ENCODE data around the gene STN1.

Gene STN1

DNA sequence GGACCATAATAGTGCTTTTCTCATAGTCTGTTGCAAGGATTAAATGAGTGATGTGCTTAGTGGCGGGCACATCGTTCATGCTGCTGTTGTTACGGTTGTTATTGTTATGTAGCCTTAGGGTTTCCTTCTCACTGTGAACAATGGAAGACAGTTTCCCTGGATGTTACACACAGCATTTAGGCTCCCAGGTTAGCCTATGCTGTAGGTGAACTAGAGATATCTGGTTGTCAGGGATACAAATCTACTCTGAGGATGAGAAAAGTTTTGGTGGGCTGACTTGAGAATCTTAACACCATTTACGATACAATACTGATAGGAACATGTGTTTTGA, 77.3 kb downstream of the STN1 start:
- DNase-seq = no peak

DNA sequence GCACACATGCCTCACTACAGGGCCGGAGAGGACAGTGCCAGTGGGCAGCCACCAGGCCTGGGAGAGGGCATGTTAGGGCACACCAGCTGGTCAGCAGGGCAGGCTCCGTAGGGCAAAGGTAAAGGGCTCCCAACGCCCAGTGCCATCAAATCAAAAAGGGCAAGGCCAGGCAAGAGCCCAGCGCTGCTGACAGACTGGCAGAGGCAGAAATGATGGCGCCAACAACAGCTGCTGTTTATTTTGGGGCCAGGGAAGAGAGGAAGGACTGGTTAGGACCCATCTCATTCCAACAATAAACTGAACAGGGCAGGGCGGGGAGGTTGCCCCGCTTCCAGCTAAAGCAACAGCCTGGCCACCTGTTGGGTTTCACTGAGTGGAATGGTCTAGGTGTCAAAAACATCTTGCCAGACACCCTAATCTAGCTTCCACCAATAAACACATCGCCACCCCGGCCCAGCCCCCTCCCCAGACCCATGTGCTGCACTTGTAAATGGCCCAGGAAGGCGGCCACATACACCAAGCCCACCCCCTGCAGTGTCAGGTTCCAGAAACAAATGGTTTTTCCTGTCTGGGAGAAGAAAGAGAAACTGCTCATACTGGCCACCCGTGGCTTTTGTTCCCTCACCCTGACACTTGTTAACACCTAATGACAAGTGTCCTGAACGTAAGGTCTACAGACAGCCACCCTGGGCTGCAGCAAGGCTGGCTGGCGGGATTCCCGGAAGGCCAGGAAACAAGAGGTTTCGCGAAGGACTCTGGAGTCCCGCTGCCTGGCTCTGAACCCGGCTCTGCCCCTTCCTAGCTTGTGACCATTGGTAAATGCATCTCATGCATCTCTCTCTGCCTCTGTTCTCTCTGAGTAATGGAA, 77.9 kb downstream of the STN1 start:
- DNase-seq = no peak

DNA sequence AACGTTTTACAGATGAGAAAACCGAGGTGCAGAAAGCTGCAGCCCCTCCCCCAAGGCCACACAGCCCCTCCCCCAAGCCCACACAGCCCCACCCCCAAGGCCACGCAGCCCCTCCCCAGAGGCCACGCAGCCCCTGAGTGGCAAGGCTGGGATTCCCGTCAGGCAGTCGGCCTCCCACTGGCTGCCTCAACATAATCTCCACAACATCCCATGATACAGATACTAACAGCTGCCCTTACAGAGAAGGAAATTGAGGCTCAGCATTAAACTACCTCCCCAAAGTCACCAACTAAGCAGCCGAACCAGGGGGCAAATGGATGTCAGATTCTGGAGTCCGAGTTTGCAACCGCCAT, 78.5 kb downstream of the STN1 start:
- no peak for DNase-seq

DNA sequence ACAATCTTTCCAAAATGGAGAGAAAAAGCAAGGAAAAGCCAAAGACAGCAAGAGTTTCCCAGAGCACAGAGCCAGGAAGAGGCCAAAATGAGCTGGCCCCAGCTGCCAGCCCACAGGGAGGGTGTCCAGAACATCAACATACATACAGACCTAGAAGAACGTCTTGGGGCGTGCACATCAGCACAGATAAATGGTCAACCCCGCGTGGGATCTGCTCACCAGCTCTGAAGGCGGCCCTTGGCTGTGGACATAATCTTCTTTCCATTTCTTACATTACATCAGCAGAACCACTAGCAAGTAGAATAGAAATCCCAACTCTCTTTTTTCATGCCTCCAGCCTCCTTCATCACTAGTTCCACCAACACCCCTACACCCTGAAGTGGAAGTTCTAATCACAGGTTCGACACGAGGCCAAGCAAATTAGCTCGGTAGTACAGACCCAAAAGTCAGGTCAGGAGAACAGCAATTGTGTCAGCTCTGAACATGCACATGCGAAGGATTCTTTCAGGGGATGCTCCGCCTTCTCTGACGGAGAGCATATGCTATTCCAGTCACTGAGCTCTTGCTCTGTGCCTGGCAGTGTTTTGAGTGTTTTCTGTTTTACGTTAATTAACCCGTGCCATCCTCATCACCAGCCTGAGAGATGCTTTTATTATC, 79.0 kb downstream of the STN1 start:
- DNase-seq = no peak

DNA sequence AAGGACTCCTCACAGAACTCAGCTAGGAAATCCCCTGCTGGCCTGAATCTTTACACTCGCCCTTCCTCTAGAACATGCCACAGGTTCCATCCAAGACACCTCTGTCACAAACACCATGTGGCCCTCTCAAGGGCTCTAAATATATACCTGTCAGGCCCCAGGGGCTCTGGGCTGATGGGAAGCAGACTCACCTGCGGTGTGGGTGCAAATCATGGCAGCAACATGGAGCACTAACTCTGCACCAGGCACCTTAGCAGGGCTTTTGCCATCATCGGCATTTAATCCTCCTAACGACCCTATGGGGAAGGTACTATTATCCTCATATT, 80.0 kb downstream of the STN1 start:
- DNase-seq = no peak

DNA sequence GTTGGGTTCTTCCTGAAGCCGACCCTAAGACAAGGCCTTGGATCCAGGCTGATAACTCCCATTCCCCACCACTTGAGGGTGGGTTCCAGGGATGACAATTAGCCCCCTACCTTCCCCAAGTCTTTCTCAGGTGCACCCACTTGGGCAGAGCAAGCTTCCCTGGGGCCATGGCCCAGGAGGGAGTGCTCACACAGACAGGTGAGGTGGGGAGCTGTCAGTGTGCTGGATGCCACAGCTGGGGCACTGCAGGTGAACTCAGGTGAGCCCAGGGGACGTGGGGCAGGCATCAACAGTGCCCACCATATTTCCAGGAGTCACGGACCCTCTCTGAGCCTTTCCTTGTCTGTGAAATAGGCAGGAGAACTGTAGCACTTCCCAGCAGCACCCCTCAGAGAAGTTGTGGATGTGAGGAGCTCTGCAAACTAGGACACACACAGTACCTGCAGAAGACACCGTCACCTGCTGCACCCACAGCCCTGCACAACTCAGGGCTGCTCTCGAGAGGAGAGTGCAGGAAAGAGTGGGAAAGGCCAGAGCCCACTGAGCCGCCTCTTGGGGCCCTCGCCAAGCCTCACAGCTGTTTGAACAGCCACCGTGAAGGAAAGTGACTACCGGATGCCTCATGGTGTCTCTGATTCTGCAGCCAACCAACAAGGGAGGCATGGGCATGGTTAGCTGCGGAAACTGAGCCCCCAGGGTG, 80.5 kb downstream of the STN1 start:
- DNase-seq = no peak

DNA sequence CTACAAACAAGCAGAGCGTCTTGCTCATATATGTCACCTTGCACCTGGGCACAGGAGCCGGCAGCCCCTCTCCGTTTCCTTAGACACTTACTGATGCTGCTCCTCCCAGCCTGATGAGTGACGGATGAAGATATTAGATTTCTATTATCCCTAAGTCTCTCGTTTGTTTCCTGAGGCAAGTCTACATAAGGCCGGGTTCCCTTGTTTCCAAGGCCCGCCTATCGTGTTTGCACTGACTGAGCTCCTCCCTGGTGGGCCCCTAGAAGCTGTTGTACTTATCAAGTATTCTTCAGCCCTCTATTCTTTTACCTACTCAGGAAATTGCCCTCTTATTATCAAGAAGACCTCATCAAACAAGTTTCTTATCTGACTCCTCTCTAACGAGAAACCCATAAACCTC, 81.1 kb downstream of the STN1 start:
- DNase-seq = no peak

DNA sequence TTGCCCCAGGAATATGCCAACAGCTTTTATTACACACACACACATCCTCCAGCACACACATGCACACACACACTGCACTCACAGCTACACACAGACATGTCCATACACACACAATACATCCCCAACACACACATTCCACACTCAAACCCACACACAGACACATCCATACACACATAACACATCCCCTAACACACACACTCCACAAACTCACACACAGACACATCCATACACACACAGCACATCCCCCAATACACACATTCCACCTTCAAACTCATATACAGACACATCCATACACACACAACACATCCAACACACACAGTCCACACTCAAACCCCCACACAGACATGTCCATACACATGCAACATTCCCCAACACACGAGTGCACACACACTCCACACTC, 81.7 kb downstream of the STN1 start:
- no peak for DNase-seq

DNA sequence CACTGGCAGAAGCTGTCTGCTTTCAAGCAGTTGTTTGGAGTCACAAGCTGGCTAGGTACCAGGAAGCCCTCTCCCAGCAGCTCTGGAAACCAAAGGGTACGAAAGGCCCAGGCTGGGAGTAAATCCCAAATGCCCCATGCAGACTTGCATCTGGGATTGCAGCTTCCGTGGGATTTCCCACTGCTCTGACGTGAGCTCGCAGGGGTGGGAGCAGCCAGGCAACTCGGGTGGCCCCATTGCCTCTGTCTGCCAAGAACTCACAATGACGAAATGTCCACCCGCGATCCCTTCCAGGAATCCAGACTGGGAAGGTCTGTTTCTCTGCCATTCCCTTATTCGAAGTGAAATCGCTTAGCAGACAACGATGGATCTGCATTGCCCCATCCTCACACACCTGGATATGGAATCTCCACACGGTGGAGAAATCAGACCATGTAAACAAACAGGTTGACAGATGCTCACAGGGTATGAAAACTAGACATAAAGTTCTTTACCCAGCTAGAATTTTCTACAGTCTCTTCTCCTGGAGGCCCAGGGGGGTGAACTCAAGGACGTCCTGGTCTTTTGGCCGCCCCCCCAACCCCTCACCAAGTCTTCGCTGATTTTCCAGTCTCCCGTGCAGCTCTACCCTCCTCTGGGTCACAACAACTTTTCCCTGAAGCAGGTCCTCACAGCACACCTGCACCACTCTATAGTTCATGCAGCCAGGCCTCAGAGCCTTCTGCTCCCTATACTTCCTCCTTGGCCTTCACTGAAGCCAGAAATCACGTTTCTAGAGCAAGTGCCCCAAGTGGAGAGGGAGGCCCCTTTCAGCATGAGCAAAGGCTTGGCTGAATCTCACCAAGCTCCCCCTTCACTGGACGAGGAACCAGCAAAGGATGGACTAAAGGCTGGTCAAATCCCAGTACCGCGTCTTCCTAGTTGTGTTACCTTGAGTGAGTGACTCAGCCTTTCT, 82.6 kb downstream of the STN1 start:
- DNase-seq = no peak

DNA sequence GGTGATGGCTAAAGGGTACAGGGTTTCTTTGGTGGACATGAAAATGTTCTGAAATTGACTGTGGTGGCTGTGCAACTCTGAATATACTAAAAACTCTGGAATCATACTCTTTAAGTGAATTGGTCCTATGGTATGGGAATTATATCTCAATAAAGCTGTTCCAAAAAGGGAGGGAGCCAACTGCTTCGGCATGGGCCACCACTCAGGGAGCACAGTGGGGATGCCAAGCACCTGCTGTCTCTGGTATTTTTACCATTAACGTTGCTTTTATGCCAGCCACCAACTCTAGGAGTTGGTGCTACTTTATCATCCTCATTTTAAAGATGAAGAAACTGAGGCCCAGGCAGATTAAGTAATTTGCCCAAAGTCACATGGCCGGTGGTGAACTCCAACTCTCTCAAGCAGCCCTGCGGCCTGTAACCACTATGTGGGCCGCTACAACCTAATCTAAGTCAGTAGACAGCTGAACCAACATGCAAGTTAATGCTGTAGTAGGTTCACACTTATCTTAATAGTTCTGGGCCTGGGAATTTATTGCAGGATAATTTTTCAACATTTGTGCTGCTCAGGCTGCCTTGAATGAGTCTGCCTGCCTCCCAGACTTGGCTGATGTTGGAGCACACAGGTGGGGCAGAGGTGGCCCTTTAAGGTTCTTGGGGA, 83.4 kb downstream of the STN1 start:
- DNase-seq = no peak

DNA sequence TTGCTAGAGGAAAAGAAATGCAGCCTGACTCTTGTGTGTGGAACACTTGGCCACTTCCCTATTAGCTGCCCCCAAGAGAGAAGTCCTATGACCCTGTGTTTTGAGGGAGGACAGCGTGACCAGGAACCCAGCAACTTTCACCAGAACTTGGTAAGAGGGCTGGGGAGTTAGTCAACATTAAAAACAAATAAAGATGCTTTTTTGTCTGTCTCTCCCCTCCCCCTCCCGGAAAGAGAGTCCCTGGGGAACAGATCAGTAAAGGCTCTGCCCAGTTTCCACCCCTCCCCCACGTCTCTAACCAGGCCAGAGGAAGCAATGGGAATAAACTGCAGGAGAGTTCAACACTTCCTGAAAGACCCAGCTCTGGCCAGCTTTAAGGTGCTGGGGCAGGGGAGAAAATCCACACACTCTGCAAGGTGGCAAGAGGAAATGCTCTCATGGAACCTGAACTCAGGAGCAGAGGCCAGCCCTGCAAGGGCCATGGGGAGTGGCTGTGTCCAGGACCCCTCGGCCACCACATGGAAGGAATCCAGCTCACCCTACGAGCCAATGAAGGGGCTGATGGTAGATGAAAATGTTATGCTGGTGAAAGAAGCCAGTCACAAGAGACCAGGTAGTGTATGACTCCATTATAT, 84.1 kb downstream of the STN1 start:
- no peak for DNase-seq

DNA sequence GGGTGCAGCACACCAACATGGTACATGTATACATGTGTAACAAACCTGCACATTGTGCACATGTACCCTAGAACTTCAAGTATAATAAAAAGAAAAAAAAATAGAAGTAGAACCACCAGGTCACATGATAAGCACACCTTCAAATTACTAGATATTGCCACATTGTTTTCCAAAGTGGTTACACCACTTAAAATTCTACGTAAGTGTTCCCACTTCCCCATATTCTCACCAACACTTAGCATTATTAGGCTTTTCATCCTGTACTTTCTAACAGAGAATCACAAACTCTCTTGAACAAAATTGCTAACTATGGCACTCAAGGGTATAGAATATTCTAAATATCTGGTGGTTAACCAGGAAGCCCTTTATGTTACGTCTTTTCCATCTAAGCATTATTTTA, 85.2 kb downstream of the STN1 start:
- no peak for DNase-seq

Measured in activated CD4-positive, alpha-beta T cell treated with anti-CD3 and anti-CD28 coated beads for 4 hours (primary cell).